ENCODE results near the gene FOLR1. TPM values are rescaled to one million over a fixed set of nuclear protein-coding genes. Genes with fewer than 3 reads are reported as not detected.

The FOLR1 gene
- total RNA-seq, 1 experiment from 2014 or later = 2.7 TPM

GRCh38 chr11:72228229-72228843 lies 36.4 kb downstream of the FOLR1 start:
- BruUV-seq (replicated peaks) = no TSS peak
- CTCF ChIA-PET = no interaction called here
- Mint-ChIP-seq H3K36me3 (ENCODE audit: insufficient read depth, unreplicated experiment) (peaks cover 56% of the 10 kb centered on the region), H3K4me3 (ENCODE audit: low read depth, unreplicated experiment) (no peak overlapping the region), H3K4me1 (ENCODE audit: low read depth, unreplicated experiment) (peaks cover 12% of the 10 kb centered on the region), H3K9me3 (ENCODE audit: low read depth, unreplicated experiment) (no peaks in the 10 kb centered on the region), H3K27me3 (ENCODE audit: unreplicated experiment) (no peaks in the 10 kb centered on the region), H3K27ac (ENCODE audit: unreplicated experiment) (no peak overlapping the region)
- no peak for TF ChIP-seq CTCF (IDR thresholded peaks at IDR 0.05; ENCODE audit: unreplicated experiment)
- no peak for DNase-seq
- intact Hi-C loops (cut with micrococcal nuclease; ENCODE audit: unreplicated experiment) = loop anchor here (10.0 kb wide), 1 partner anchor 186 kb away; no protein-coding TSS in a partner anchor

- Mint-ChIP-seq H3K27me3 (ENCODE audit: unreplicated experiment) (no peaks in the 10 kb centered on the region), H3K36me3 (ENCODE audit: insufficient read depth, unreplicated experiment) (peaks cover 51% of the 10 kb centered on the region), H3K9me3 (ENCODE audit: low read depth, unreplicated experiment) (no peaks in the 10 kb centered on the region), H3K4me1 (ENCODE audit: low read depth, unreplicated experiment) (peaks cover 12% of the 10 kb centered on the region), H3K27ac (ENCODE audit: unreplicated experiment) (no peak overlapping the region), H3K4me3 (ENCODE audit: low read depth, unreplicated experiment) (no peak overlapping the region)
- TF ChIP-seq CTCF (IDR thresholded peaks at IDR 0.05; ENCODE audit: unreplicated experiment) = no peak
- DNase-seq = no peak
- CTCF ChIA-PET = no interaction called here
- no TSS peak for BruUV-seq (replicated peaks)
- intact Hi-C loops (cut with micrococcal nuclease; ENCODE audit: unreplicated experiment) = loop anchor here (10.0 kb wide), 1 partner anchor 186 kb away; no protein-coding TSS in a partner anchor
Measured at GRCh38 chr11:72228844-72229231, 36.9 kb downstream of the FOLR1 start.

GRCh38 chr11:72229336-72229924 lies 37.5 kb downstream of the FOLR1 start:
- Mint-ChIP-seq H3K36me3 (ENCODE audit: insufficient read depth, unreplicated experiment) (peaks cover 47% of the 10 kb centered on the region), H3K4me1 (ENCODE audit: low read depth, unreplicated experiment) (peaks cover 12% of the 10 kb centered on the region), H3K9me3 (ENCODE audit: low read depth, unreplicated experiment) (no peaks in the 10 kb centered on the region), H3K4me3 (ENCODE audit: low read depth, unreplicated experiment) (no peak overlapping the region), H3K27ac (ENCODE audit: unreplicated experiment) (no peak overlapping the region), H3K27me3 (ENCODE audit: unreplicated experiment) (no peaks in the 10 kb centered on the region)
- intact Hi-C loops (cut with micrococcal nuclease; ENCODE audit: unreplicated experiment) = loop anchor here (10.0 kb wide), 1 partner anchor 185 kb away; no protein-coding TSS in a partner anchor
- CTCF ChIA-PET = no interaction called here
- DNase-seq = no peak
- TF ChIP-seq CTCF (IDR thresholded peaks at IDR 0.05; ENCODE audit: unreplicated experiment) = no peak
- BruUV-seq (replicated peaks) = no TSS peak

GRCh38 chr11:72229925-72230763 lies 38.2 kb downstream of the FOLR1 start:
- Mint-ChIP-seq H3K27ac (ENCODE audit: unreplicated experiment) (no peak overlapping the region), H3K36me3 (ENCODE audit: insufficient read depth, unreplicated experiment) (peaks cover 47% of the 10 kb centered on the region), H3K4me3 (ENCODE audit: low read depth, unreplicated experiment) (no peak overlapping the region), H3K27me3 (ENCODE audit: unreplicated experiment) (no peaks in the 10 kb centered on the region), H3K4me1 (ENCODE audit: low read depth, unreplicated experiment) (peaks cover 10% of the 10 kb centered on the region), H3K9me3 (ENCODE audit: low read depth, unreplicated experiment) (no peaks in the 10 kb centered on the region)
- TF ChIP-seq CTCF (IDR thresholded peaks at IDR 0.05; ENCODE audit: unreplicated experiment) = no peak
- no TSS peak for BruUV-seq (replicated peaks)
- intact Hi-C loops (cut with micrococcal nuclease; ENCODE audit: unreplicated experiment) = loop anchor here (10.0 kb wide), 1 partner anchor 185 kb away; no protein-coding TSS in a partner anchor
- DNase-seq = no peak
- CTCF ChIA-PET = no interaction called here

Data from Calu3 (cell line).